HG02610 (cell line): ENCODE results near the gene FBLN2.

Experiments
- ATAC-seq: cut with Tn5 transposase; IDR thresholded peaks from one replicate; pipeline ENCODE4 v1.9.1; 2021; ENCODE audit warnings: mild to moderate bottlenecking, moderate library complexity; ENCODE audit not compliant: unreplicated experiment

FBLN2 gene

DNA sequence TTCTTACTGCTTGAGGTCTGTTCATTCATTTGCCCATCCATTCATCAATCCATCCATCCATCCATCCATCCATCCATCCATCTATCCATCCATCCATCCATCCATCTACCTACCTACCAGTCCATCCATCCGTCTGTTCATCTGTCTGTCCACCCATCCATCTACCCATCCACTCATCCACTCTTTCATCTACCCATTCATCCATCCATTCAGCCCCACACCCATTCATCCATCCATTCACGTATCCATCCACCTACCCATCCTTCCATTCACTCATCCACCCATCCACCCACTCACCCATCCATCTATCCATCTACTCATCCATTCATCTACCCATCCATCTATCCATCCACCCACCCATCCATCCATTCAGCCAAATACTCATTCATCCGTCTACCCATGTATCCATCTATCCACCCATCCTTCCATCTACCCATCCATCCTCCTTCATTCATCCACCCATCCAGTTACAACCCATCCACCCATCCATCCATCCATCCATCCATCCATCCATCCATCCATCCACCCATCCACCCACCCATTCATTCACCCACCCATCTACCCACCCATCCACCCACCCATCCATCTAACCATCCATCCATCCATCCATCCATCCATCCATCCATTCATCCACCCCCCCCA is 68.3 kb downstream of the FBLN2 start:
- ATAC-seq: no peak

DNA sequence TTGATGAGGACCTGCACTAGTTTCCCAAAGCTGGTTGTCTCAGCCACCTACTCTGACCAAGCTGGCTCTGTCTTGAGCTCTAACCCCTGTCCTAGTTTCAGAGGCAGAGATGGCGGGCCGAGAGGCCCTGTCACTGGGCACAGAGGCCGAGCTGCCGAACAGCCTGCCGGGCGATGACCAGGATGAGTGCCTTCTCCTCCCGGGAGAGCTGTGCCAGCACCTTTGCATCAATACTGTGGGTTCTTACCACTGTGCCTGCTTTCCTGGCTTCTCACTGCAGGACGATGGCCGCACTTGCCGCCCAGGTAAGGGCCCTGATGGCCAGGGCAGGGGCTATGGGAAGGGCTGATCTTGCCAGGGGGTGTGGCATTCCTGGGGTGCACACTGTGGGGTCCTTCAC is 69.1 kb downstream of the FBLN2 start:
- no peak for ATAC-seq

DNA sequence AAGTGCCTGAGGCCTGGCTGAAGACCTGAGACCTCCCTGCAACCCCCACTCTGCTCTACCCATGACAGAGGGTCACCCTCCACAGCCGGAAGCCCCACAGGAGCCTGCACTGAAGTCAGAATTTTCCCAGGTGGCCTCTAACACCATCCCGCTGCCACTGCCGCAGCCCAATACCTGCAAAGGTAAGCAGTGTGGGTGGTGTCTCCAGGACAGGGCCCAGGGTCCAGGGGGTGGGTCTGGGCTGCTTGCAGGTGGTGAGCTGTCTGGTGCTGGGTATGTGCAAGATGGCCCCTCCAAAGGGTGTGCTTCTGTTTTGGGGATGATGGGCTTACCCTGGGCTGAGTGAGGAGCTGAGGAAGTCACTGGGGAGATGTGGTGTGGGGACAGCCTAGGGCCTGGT is 69.9 kb downstream of the FBLN2 start:
- ATAC-seq: no peak

DNA sequence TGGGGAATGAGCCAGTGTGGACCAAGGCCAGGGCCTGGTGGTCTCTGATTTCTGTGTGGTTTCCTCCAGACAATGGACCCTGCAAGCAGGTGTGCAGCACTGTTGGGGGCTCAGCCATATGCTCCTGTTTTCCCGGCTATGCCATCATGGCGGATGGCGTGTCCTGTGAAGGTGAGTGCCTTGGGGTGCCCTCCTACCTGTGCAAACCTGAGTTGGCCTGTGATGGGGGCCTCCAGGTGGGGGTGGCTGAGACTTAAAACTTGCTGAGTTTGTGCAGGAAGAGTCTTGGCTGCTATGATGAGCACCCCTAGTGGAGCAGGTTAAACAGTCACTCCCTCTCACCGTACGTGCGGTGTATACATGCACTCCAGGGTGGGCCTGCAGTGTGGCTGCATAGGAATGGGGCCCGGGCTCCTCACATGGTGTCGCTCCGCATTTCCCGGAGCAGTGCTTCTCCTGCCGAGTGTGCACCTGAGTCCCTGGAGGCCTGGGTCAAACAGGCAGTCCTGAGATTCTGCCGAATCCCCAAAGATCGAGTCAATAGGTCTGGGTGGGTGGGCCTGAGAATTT is 70.8 kb downstream of the FBLN2 start:
- ATAC-seq: no peak

DNA sequence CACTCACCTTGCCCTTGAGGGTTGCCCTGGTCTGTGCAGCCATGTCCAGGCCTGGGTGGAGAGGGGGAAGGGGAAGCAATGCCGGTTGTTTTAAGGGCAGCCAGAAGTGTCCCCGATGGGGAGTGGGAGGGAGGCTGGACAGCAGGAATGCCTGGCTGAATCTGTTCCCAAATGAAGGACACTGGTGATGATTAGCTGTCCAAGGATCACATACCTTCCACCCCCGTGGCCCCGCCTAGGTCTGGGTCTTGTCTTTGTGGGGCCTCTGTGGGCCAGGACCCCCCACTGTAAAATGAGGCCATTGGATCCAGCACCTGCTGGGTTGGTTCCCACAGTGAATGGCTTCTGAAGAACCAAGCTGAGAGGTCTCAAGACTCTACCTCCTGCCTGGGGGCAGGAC is 71.4 kb downstream of the FBLN2 start:
- no peak for ATAC-seq

DNA sequence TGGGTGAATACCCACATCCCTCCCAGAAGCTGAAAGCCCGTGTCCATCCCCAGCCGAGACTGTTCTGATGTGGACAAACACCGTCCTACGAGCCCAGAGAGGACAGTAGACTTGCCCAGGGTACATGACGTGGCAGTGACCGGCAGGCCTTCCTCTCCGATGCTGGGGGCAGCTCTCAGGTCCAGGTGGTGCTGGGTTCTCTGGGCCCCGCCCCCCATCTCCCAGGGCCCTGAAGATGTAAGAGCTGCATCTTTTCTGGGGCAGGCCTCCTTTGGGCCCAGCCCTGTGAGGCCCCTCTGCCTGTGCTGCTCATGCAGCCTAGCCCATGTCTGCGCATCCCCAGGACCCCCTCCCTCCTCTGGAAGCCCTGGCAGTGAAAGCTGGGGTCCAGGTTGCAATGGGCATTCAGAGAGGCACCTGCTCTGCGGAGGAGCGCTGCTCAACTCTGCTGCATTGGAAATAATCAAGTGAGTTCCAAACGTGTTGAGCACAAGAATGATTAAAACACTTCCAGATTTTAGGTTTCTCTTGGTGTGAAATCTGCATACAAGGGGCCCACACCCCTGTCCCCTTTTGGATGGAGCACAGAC is 71.9 kb downstream of the FBLN2 start:
- ATAC-seq: no peak

DNA sequence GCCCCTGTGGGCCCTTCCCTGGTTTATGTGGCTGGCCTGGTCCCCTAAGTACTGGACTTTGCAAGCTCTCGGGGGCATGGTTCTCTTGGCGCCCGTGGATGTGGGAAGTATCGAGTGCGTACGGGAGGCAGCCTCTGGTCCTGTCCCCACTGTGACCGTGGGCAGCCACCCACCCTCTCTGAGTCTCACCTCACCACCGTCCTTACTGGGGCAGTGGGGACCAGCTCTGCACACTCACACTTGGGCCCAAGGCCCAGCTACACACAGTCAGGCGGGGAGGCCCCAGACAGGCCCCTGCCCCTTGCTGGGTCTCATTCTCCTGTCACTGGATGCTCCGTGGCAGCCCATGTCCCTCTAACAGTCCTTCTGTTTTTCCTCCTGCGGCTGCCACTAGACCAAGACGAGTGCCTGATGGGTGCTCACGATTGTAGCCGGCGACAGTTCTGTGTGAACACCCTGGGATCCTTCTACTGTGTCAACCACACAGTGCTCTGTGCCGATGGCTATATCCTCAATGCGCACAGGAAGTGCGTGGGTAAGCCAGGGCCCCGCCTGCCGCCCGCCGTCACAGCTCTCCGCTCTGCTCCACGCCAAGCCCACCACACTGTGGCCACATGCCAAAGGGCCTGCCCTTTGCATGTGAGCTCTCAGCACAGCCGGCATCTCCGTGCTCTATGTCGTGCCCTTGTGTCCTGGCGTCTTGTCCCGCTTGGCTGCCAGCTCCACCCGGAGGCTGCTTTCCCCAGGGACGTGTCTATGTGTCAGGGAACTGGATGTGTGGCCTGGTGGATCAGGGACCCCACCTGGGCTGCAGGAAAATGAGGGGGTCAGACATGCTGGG is 72.7 kb downstream of the FBLN2 start:
- no peak for ATAC-seq

DNA sequence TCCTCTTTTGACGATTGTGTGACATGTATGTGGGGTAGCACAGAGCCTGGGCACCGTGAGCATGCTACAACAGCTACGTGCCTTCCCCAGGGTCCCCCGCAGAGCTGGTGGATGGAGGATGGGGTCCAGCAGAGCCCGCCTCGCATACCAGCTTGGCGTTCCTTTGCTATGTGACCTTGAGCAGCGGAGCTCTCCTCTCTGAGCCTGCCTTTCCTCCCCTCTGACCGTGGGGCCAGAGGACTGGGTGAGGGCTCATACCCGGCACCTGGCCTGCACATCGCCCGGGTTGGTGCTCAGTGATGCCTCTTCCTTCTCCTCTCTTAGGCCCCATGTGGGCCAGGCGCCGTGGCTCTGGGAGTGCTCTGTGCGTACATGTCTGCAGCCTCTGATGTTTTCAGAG is 73.4 kb downstream of the FBLN2 start:
- ATAC-seq: no peak

DNA sequence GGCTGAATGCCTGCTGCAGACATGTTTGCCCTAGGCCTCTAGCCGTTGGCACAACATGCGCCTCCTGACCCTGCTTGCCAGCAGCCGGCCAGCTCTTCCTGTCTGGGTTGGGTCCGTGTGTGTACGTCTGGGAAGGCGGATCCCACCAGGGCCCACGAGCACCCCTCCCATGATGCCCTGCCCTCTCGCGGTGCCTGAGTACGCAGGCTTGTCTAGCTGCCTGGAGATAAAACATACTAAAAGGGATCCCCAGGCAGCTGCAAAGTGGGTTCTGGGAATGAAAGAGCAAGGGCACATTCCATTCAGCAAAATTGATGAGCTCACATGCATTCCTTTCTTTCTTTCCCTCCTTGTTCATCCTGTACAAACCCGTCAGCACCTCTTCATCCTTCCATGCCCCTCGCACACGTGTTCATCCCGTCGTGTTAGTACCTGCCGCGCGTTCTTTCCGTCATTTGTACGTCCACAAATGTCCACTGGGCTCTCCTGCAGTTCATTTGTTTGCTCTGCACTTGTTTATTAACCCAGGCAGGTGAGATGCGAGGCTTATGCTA is 74.3 kb downstream of the FBLN2 start:
- no peak for ATAC-seq

DNA sequence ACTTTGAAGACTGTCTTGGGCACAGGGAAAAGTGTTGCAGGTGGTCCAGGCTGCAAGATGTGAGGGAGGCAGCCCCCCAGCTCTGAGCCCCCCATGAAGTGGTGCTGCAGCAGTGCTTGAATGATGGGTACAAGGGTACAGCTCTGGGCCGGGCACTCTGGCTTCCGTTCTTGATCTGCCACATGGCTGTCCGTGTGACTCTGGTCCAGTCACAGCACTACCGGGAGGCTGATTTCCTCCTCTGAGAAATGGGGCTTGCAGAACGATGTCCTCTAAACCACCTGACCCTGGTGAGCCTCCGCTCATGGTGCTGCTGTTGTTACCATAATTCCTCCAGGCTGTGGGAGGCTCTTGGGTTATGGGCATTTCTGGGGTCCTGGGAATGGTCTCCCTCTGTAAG is 75.1 kb downstream of the FBLN2 start:
- no peak for ATAC-seq

DNA sequence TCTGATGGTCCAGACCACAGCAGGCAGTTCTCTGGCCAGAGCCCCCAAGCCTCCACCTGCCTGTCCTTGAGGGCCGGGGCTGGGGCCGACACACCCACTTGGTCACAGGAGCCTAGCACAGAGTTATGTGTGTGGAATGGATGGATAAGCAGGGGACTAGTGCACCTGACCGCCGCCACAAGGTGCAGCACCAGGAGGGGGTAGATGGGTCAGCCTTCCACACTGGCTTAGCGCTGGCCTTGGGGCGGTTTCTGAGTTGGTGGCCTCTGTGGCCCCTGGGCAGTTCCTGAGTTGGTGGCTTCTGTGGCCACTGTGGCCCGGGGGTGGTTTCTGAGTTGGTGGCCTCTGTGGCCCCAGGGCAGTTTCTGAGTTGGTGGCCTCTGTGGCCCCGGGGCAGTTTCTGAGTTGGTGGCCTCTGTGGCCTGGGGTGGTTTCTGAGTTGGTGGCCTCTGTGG is 75.8 kb downstream of the FBLN2 start:
- no peak for ATAC-seq

DNA sequence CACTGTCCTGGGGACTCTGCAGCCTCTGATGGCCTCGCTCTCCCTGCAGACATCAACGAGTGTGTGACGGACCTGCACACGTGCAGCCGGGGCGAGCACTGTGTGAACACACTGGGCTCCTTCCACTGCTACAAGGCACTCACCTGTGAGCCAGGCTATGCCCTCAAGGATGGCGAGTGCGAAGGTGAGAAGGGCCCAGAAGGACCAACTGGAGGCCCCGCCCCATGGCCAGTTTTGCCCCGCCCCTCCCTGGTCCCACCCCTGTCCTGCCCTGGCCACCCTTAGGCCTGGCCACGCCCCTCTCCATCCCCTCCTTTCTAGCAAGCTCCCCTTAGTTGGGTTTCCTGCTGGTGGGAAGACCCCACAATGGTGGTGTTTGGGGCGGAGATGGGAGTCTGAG is 77.5 kb downstream of the FBLN2 start:
- no peak for ATAC-seq

DNA sequence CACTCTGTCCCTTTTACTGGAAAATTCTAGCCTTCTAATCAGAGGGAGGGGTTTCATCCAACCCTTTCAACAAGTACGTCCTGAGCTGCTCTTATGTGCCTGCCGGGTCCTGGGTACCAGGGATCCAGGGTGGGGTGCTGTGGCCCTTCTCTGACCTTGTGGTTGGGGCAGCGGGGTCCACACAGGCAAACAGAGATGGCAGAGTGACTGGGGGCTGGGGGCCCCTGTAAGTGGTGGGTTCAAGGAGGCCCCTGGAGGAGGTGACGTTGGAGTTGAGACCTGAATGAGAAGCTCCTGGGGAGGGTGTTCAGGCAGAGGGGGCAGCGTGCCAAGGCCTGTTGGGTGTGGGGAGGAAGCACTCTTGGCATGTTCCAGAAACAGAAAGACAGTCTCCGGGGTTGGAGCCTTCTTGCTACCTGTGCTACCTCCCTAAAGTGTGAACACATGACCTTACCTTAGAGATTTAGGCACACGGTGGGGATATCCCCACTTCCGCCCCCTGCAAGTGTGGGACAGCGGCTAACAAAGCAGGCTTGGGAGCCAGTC is 78.1 kb downstream of the FBLN2 start:
- ATAC-seq: no peak

DNA sequence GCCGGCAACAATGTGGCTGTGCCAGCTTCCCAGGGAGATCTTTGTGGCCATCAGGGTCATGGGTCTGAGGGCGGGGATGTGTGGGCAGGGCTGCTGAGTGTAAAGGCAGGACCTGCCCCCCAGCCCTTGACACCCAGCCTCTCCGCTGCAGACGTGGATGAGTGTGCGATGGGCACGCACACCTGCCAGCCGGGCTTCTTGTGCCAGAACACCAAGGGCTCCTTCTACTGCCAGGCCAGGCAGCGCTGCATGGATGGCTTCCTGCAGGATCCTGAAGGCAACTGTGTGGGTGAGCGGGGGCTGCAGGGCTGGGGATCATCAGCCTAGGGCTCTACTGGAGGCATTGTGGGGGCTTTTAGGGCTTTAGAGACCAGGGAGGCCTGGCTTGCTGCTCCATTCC is 78.8 kb downstream of the FBLN2 start:
- ATAC-seq: no peak

DNA sequence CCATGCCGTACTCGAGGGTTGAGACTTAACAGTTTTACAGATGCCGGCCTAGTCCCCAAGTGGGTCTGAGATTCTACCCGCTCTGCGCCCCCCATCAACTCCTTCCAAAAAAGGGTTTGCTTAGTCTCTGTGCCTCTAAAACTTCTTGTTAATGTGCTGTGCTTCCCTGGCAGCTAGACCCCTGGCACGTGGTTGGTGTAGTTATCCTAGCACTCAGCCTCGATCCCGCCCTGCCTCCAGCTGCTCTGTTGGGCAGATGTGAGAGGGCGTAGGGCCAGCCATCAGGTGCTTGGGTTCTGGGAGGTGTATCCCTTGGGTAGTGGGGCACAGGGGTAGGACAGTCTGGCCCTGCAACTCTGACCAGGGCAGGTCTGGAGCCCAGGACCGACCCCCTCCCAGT is 79.5 kb downstream of the FBLN2 start:
- no peak for ATAC-seq

DNA sequence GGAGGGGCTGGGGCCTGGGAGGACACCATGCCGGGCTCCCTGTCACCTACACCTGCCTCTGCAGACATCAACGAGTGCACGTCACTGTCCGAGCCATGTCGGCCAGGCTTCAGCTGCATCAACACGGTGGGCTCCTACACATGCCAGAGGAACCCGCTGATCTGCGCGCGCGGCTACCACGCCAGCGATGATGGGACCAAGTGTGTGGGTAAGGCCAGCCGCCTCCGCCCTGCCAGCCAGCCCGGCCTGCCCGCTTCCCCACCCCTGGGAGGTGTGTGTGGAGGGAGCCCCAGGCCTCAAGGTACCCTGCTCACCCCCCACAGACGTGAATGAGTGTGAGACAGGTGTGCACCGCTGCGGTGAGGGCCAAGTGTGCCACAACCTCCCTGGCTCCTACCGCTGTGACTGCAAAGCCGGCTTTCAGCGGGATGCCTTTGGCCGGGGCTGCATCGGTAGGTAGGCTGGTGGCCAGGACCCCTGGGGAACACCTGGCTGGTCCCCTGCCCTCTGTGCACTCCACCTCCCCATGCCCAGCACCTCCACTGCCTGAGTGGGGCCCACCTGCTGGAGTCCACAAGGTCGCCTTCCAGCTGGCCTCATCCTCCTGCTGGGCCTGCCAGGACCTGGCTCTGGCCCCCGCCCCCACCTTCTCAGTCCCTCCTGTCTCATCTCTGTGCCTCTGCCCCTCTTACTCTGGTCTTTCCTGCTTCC is 80.1 kb downstream of the FBLN2 start:
- no peak for ATAC-seq

DNA sequence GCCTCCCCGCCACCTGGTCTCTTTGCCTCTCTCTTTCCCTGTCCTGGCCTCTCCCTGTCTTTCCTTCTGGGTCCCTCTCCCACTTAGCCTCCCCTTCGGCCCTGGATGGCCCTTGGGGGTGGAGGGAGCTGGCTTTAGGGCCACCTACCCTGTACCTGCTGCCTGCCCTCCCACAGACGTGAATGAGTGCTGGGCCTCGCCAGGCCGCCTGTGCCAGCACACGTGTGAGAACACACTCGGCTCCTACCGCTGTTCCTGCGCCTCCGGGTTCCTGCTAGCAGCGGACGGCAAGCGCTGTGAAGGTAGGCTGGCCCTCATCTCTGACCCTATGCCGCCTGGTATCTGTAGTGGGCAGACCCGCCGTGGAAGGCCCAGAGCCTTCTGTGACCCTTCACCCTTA is 80.7 kb downstream of the FBLN2 start:
- no peak for ATAC-seq

DNA sequence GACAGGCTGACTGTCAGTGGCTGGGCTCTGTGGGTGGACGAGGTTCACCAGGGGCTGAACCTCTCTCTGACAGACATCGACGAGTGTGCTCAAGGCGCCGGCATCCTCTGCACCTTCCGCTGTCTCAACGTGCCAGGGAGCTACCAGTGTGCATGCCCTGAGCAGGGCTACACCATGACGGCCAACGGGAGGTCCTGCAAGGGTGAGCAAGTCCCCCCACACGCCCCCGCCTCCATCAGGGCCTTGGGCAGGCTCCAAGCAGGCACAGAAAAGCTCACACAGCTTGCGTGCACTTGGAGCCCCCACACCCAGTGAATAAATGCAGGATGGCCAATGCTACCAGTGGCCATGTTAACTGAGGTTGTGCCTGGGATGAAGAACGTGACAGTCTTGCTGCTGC is 82.3 kb downstream of the FBLN2 start:
- no peak for ATAC-seq

DNA sequence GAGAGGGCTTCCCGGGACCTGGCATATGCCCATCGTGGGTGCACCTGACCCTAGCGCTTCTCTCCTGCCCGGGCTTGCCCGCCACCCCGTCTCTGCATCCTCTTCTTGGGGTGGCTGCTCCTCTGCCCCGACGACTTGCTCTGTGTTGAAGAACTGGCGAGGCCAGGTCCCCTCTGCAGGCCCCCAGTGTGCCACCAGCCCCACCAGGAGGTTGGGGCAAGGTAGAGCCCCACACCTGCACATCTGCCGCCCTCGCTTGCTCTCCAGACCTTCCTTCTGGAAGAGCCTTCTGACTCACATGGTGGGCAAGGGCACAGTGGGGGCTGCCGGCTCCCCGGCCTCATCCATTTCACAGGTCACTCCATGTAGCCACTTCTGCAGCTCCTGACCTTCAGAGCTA is 84.3 kb downstream of the FBLN2 start:
- no peak for ATAC-seq

DNA sequence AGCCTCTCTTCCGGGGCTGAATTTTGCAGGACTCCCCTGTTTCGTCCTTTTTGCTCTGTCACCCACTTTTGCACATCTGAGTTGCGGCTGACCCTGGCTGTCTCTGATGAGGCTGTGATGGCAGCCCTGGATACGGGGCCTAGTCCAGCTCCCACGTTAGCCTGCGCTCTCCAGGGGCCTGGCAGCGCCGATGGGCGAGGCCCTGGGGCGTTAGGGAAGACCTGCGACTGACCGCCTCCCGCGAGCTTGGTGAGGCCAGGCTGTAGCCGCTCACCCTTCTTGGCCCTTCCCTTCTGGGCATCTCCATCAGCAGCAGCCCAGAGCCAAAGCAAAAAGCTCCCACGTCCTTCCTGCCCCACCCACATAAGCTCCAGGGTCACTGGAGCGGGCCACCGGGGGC is 85.2 kb downstream of the FBLN2 start:
- ATAC-seq: no peak

DNA sequence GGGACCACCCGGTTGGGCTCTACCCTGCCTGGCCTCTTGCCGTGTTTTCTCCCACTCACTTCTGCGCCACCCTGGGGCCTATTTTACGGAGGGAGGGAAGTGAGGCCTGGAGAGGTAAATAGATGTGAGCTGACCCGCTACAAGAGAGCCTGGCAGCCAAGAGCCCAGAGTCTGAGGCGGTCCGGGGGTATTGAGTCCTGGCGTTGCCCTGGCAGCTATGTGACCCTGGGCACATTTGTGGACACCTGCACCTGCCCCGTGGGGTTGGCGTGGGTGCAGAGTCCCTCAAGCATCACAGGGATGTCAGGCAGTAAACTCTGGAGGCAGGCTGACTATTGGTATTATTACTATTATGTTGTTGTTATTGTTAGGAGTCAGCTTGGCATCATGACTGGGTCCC is 85.7 kb downstream of the FBLN2 start:
- no peak for ATAC-seq
